ENCODE data around the gene SMIM12.

SMIM12 gene

GRCh38 chr1:34859446-34860200, at the start of gene SMIM12:
Gene SMIM12 (minus strand): TSS chr1:34859749. CDS start chr1:34855977, 3,772 bp downstream.
- peak; percentile 88 for DNase-seq

- DNase-seq, result no peak
Observed at GRCh38 chr1:34908369-34908768, 48.8 kb upstream of the SMIM12 start.

GRCh38 chr1:34907487-34908090, 48.0 kb upstream of the SMIM12 start:
- no peak for DNase-seq

- DNase-seq, result no peak
Observed at GRCh38 chr1:34906756-34907155, 47.2 kb upstream of the SMIM12 start.

GRCh38 chr1:34906222-34906621, 46.7 kb upstream of the SMIM12 start:
- no peak for DNase-seq

GRCh38 chr1:34905098-34905459, 45.5 kb upstream of the SMIM12 start:
- no peak for DNase-seq

- DNase-seq, result no peak
Observed at GRCh38 chr1:34904236-34905097, 44.9 kb upstream of the SMIM12 start.

- no peak for DNase-seq
Observed at GRCh38 chr1:34901919-34902318, 42.4 kb upstream of the SMIM12 start.

- no peak for DNase-seq
Observed at GRCh38 chr1:34900775-34901502, 41.4 kb upstream of the SMIM12 start.

- no peak for DNase-seq
Observed at GRCh38 chr1:34899906-34900305, 40.4 kb upstream of the SMIM12 start.

GRCh38 chr1:34899471-34899870, 39.9 kb upstream of the SMIM12 start:
- no peak for DNase-seq

- peak; percentile 55 for DNase-seq
Observed at GRCh38 chr1:34898330-34898761, 38.8 kb upstream of the SMIM12 start.

- no peak for DNase-seq
Observed at GRCh38 chr1:34896612-34897011, 37.1 kb upstream of the SMIM12 start.

- DNase-seq, result no peak
Observed at GRCh38 chr1:34889705-34890104, 30.2 kb upstream of the SMIM12 start.

- DNase-seq, result no peak
Observed at GRCh38 chr1:34887593-34887992, 28.0 kb upstream of the SMIM12 start.

GRCh38 chr1:34885405-34886247, 26.1 kb upstream of the SMIM12 start:
- peak; percentile 52 for DNase-seq

- DNase-seq, result peak; percentile 49
Observed at GRCh38 chr1:34884961-34885360, 25.4 kb upstream of the SMIM12 start.

GRCh38 chr1:34884536-34884935, 25.0 kb upstream of the SMIM12 start:
- no peak for DNase-seq

GRCh38 chr1:34879230-34879629, 19.7 kb upstream of the SMIM12 start:
- no peak for DNase-seq

GRCh38 chr1:34876406-34876805, 16.9 kb upstream of the SMIM12 start:
- DNase-seq, result no peak

GRCh38 chr1:34874296-34874952, 14.9 kb upstream of the SMIM12 start:
- DNase-seq, result no peak

- no peak for DNase-seq
Observed at GRCh38 chr1:34872133-34872503, 12.6 kb upstream of the SMIM12 start.

Measured in DMS79 treated with DMSO at 0.1 percent for 48 hours (cell line).